PC-9 (cell line): ENCODE data around the gene STX8.

Experiments
- EZH2 ChIP-seq: fragments of 200-600 bp; sonication (generic); IDR thresholded peaks from 2 replicates; pipeline ENCODE4 v1.8.0; 2017; ENCODE audit warnings: antibody characterized with exemption, low read depth
- TF ChIP-seq, protein P1 (sequence below): fragments of 200-600 bp; sonication (generic); conservative IDR thresholded peaks from 2 replicates; pipeline ENCODE4 v1.6.1; 2017; ENCODE audit warnings: mixed run types, antibody characterized with exemption, mild to moderate bottlenecking, moderate library complexity

DNA sequence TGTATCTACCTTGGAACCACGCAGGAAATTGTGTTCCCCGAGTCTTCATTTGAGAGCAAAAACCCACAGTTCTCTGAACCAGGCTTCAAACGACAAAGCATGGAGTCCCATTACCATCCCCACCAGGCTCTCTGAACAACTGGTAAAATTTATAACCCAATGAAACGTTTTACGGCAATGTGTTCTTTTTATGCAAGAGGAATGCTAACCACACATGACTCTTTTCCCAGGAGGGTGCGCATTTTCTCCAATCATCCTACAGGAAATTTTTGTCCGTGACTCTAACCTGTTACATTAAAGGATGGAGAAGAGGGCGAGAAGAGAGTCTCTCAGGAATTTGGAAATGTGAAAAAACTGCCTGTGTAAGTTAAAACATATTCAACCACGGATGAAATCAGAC, 17.8 kb downstream of the STX8 start:
- TF ChIP-seq, protein P1, sequence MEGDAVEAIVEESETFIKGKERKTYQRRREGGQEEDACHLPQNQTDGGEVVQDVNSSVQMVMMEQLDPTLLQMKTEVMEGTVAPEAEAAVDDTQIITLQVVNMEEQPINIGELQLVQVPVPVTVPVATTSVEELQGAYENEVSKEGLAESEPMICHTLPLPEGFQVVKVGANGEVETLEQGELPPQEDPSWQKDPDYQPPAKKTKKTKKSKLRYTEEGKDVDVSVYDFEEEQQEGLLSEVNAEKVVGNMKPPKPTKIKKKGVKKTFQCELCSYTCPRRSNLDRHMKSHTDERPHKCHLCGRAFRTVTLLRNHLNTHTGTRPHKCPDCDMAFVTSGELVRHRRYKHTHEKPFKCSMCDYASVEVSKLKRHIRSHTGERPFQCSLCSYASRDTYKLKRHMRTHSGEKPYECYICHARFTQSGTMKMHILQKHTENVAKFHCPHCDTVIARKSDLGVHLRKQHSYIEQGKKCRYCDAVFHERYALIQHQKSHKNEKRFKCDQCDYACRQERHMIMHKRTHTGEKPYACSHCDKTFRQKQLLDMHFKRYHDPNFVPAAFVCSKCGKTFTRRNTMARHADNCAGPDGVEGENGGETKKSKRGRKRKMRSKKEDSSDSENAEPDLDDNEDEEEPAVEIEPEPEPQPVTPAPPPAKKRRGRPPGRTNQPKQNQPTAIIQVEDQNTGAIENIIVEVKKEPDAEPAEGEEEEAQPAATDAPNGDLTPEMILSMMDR: no peak
- no peak for TF ChIP-seq EZH2
